Measurements from ENCODE around the gene KRT3.

KRT3 gene

DNA sequence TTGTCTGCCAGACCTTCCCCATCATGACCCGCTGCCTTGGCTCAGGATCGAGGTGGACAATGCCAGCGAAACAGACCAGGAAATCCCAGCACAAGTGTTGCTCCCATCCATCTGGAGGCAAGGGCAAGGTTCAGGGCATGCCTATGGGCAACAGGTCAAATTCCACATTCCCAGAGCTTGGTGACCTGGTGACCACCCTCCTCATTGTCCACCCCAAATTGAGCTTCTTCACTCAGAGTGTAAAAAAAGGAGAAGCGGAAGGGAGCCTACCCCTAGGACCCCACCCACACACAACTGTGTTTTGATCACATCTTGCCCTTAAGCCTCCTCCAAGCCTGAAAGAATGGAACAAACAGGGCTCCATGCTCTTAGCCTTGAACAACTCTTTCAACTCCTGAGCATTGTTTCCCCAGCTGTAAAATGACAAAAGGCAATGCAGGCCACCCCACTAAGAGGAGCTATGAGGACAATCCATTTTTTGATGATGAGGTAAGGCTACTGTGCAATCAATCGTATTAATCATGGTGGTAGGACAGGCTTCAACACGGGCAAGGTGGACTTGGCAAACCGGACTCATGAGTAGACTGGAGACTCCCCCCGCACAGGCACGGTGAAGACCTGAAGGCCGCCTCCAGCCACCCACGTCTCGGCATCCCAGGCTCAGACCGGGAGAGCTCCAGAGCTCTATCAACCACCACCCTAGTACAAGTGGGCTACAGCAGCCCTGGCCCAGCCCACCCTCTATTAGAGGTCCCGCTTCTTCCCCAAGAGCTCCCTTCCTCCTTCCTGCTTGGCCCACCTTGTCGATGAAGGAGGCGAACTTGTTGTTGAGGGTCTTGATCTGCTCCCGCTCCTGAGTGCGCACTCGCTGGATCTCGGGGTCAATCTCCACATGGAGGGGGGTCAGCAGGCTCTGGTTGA, 37.3 kb upstream of the KRT3 start:
- no peaks in the 10 kb centered on the region for H3K27me3 Mint-ChIP-seq (ENCODE audit: low read depth)
- H3K4me3 Mint-ChIP-seq, result no peak overlapping the region
- H3K9me3 Mint-ChIP-seq, result no peaks in the 10 kb centered on the region
- peaks cover 14% of the 10 kb centered on the region for H3K4me1 Mint-ChIP-seq (ENCODE audit: low read depth)
- H3K27ac Mint-ChIP-seq, result no peak overlapping the region
- no peaks in the 10 kb centered on the region for H3K36me3 Mint-ChIP-seq (ENCODE audit: low read depth)

GRCh38 chr12:52832451-52832850, 36.5 kb upstream of the KRT3 start:
- no peaks in the 10 kb centered on the region for H3K9me3 Mint-ChIP-seq
- H3K27me3 Mint-ChIP-seq (ENCODE audit: low read depth), result no peaks in the 10 kb centered on the region
- H3K36me3 Mint-ChIP-seq (ENCODE audit: low read depth), result no peaks in the 10 kb centered on the region
- H3K4me3 Mint-ChIP-seq, result no peak overlapping the region
- peaks cover 14% of the 10 kb centered on the region for H3K4me1 Mint-ChIP-seq (ENCODE audit: low read depth)
- no peak overlapping the region for H3K27ac Mint-ChIP-seq

DNA sequence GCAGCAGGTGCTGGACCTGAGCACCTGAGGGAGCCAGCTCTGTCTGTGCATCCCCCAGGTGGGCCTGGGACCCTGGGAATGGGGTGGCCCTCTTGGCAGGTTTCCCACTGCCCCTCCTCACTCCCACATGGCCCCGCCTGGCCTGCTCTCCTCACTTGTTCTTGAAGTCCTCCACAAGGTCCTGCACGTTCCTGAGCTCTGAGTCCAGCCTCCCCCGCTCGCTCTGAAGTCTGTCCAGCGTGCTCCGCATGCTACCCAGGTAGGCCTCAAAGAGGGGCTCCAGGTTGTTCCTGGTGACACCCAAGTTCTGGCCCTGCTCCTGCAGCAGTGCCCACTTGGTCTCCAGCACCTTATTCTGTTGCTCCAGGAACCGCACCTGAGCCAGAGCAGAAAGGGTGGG, 35.3 kb upstream of the KRT3 start:
- Mint-ChIP-seq H3K36me3 (ENCODE audit: low read depth) (no peaks in the 10 kb centered on the region), H3K27me3 (ENCODE audit: low read depth) (no peaks in the 10 kb centered on the region), H3K4me3 (no peak overlapping the region), H3K4me1 (ENCODE audit: low read depth) (peaks cover 5% of the 10 kb centered on the region), H3K9me3 (no peaks in the 10 kb centered on the region), H3K27ac (no peak overlapping the region)

DNA sequence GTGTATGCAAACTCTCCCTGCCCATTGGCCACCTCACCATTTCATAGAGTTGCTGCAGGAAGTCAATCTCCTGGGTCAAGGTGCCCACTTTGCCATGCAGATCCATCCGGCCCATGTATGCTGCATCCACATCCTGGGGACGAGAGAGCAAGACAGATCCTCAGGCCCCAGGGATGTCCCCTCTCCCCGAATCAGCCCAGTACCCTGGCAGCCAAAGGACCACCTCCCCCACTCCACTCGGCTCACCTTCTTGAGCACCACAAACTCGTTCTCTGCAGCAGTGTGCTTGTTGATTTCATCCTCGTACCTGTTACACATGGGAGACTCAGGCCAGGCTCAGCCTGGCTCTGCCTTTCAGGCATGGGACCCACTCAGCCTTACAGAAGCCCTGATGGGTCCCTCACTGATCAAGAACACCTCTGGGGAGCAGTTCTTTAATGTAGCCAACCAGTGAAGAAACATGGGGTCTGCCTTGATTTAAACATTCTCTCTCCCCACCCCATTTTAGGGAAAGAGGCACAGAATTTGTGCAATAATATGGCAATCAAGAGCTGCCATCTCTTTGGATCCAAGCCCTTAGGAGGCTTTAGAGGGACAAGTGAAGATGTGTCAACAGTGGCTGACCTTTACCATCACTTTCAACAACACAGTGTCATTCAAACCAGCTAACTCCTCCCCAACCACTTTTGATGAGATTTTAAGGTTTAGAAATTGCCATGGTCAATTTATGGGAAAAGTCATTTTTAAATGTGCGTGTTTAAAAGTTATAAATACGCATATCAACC, 34.3 kb upstream of the KRT3 start:
- Mint-ChIP-seq H3K27me3 (ENCODE audit: low read depth) (no peaks in the 10 kb centered on the region), H3K4me3 (no peak overlapping the region), H3K9me3 (no peaks in the 10 kb centered on the region), H3K4me1 (ENCODE audit: low read depth) (no peaks in the 10 kb centered on the region), H3K27ac (no peak overlapping the region), H3K36me3 (ENCODE audit: low read depth) (no peaks in the 10 kb centered on the region)

DNA sequence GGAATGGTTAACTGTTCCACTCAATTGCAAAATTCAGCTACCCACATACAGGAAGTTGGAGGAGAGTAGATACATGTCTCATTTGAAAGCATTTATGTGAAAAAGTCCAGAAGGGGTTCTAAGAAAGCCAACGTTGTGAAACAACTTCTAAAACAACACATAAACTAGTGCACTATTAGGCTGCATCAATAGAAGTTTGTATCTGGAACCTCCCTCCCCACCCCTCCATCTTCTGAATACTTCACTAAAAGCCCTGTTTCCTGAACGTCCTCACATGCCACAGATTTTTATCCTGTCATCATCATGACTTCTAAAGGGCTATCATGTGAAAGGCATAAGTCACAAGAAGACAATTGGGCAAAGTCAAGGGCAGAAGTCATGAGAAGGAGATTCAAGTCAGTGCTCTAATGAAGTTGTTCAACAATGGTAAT, 32.7 kb upstream of the KRT3 start:
- Mint-ChIP-seq H3K4me3 (no peak overlapping the region), H3K9me3 (no peaks in the 10 kb centered on the region), H3K27me3 (ENCODE audit: low read depth) (no peaks in the 10 kb centered on the region), H3K36me3 (ENCODE audit: low read depth) (no peaks in the 10 kb centered on the region), H3K27ac (no peak overlapping the region), H3K4me1 (ENCODE audit: low read depth) (no peaks in the 10 kb centered on the region)

- Mint-ChIP-seq H3K36me3 (ENCODE audit: low read depth) (no peaks in the 10 kb centered on the region), H3K27ac (no peak overlapping the region), H3K4me3 (no peak overlapping the region), H3K4me1 (ENCODE audit: low read depth) (no peaks in the 10 kb centered on the region), H3K27me3 (ENCODE audit: low read depth) (no peaks in the 10 kb centered on the region), H3K9me3 (no peaks in the 10 kb centered on the region)
Measured at GRCh38 chr12:52828156-52828555, 32.2 kb upstream of the KRT3 start.

- Mint-ChIP-seq H3K4me3 (no peak overlapping the region), H3K36me3 (ENCODE audit: low read depth) (no peaks in the 10 kb centered on the region), H3K9me3 (no peaks in the 10 kb centered on the region), H3K4me1 (ENCODE audit: low read depth) (no peaks in the 10 kb centered on the region), H3K27ac (no peak overlapping the region), H3K27me3 (ENCODE audit: low read depth) (no peaks in the 10 kb centered on the region)
Measured at GRCh38 chr12:52827499-52828090, 31.7 kb upstream of the KRT3 start.

DNA sequence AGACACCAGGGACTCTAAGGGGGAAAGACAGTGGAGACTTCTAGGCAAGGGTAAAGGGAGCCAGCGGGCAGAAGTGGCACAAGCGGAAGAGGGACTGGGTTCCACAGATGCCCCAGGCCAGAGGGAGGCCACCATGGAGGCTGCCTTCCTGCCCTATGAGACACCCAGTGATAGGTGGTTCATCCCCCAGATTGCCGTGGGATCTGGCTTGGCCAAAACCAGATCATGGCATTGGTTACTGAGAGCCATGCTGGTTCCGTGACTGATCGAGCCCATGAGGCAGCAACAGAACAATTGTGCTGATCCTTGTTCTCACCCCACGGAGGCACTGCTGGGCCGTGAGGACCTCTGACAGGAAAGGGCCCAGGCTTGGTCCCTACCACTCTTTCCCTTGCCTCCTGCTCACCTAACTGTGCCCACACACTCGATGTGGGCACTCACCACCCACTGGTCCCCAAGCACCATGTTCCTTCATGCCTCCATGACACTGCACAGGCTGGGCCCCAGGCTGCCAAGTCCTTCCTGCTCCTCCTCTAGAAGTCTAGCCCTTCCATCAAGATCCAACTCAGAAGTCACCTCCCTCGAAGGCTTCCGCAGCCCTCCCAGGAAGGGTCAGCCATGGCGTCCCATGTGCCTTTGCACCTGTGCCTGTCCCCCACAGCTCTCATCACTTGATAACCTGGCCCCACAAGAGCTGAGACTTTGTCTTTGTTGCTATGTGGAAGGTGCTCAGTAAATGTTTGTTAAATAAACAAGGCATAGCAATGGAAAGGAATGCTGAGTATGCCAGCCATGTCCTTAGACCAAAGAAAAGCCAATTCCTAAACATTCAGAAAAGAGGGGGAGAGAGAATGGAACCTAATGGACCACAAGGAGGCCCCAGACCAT, 30.9 kb upstream of the KRT3 start:
- no peaks in the 10 kb centered on the region for H3K27me3 Mint-ChIP-seq (ENCODE audit: low read depth)
- H3K9me3 Mint-ChIP-seq, result no peaks in the 10 kb centered on the region
- H3K4me3 Mint-ChIP-seq, result no peak overlapping the region
- H3K27ac Mint-ChIP-seq, result no peak overlapping the region
- H3K4me1 Mint-ChIP-seq (ENCODE audit: low read depth), result no peaks in the 10 kb centered on the region
- no peaks in the 10 kb centered on the region for H3K36me3 Mint-ChIP-seq (ENCODE audit: low read depth)

- Mint-ChIP-seq H3K27me3 (ENCODE audit: low read depth) (no peaks in the 10 kb centered on the region), H3K4me3 (no peak overlapping the region), H3K27ac (no peak overlapping the region), H3K36me3 (ENCODE audit: low read depth) (no peaks in the 10 kb centered on the region), H3K9me3 (no peaks in the 10 kb centered on the region), H3K4me1 (ENCODE audit: low read depth) (no peaks in the 10 kb centered on the region)
Measured at GRCh38 chr12:52825961-52826360, 30.0 kb upstream of the KRT3 start.

DNA sequence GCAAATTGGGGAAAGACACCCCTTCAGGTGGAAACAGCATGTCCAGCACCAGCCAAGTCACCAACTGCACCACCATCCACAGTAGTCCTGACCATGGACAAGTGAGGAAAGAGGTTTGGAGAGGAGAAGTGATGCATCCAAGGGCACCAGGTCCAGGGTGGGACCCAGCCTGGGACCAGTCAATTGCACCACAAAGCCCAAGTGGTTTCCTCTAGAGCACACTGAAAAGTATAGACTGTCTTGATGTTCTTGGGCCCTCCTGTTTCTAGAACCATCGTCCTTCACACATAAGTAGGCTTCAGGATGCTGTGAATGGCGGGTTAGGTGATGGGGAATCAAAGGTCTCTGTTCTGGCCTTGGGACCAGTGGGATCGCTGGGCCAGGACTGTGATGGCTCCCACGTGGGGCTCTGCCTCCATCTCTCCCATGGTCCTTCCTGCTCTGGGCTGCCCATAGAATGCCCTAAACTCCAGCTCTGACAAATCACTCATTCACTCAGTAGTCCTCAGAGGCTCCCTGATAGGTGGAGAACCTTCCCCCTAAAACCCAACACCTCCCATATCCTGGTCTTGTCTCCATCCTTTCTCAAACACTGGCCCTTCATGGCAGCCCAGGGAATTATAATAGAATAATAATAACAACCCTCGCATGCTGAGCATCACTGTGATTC, 29.0 kb upstream of the KRT3 start:
- no peaks in the 10 kb centered on the region for H3K9me3 Mint-ChIP-seq
- no peaks in the 10 kb centered on the region for H3K36me3 Mint-ChIP-seq (ENCODE audit: low read depth)
- H3K4me1 Mint-ChIP-seq (ENCODE audit: low read depth), result no peaks in the 10 kb centered on the region
- H3K4me3 Mint-ChIP-seq, result no peak overlapping the region
- H3K27me3 Mint-ChIP-seq (ENCODE audit: low read depth), result no peaks in the 10 kb centered on the region
- no peak overlapping the region for H3K27ac Mint-ChIP-seq

- Mint-ChIP-seq H3K27me3 (ENCODE audit: low read depth) (no peaks in the 10 kb centered on the region), H3K4me1 (ENCODE audit: low read depth) (no peaks in the 10 kb centered on the region), H3K4me3 (no peak overlapping the region), H3K27ac (no peak overlapping the region), H3K36me3 (ENCODE audit: low read depth) (no peaks in the 10 kb centered on the region), H3K9me3 (no peaks in the 10 kb centered on the region)
Measured at GRCh38 chr12:52823761-52824450, 28.0 kb upstream of the KRT3 start.

DNA sequence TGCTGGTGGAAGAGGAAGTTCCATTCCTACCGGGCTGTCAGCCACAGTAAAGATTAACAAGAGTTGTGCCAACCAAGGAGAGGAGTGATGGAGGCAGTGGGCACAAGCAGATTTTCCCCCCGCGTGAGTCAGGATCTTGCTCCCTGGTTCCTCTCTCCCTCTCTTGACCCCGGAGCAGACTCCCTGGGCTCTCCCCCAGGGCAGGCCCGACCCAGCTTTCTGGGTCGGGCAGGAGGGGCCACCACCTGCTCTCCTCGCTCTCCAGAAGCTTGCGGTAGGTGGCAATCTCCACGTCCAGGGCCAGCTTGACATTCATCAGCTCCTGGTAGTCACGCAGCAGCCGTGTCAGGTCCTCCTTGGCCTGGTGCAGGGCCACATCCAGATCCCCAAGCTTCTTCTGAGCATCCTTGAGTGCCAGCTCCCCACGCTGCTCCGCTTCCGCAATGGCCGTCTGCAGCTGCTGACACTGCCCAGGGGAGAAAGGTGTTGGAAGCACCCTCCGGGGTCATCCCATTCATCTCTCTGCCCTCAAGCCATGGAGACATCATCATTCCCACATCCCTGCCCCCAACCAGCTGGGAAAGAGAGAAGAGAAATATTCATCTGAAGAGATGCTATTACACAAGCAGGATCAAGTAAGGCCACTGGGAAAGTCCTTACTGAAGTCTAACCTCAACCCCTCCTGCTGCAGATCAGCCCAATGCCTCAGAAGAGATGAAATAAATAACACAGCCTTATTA, 27.0 kb upstream of the KRT3 start:
- no peaks in the 10 kb centered on the region for H3K36me3 Mint-ChIP-seq (ENCODE audit: low read depth)
- no peak overlapping the region for H3K27ac Mint-ChIP-seq
- no peaks in the 10 kb centered on the region for H3K9me3 Mint-ChIP-seq
- no peaks in the 10 kb centered on the region for H3K27me3 Mint-ChIP-seq (ENCODE audit: low read depth)
- H3K4me3 Mint-ChIP-seq, result no peak overlapping the region
- no peaks in the 10 kb centered on the region for H3K4me1 Mint-ChIP-seq (ENCODE audit: low read depth)
